ENCODE results near the gene IL11.

DNA sequence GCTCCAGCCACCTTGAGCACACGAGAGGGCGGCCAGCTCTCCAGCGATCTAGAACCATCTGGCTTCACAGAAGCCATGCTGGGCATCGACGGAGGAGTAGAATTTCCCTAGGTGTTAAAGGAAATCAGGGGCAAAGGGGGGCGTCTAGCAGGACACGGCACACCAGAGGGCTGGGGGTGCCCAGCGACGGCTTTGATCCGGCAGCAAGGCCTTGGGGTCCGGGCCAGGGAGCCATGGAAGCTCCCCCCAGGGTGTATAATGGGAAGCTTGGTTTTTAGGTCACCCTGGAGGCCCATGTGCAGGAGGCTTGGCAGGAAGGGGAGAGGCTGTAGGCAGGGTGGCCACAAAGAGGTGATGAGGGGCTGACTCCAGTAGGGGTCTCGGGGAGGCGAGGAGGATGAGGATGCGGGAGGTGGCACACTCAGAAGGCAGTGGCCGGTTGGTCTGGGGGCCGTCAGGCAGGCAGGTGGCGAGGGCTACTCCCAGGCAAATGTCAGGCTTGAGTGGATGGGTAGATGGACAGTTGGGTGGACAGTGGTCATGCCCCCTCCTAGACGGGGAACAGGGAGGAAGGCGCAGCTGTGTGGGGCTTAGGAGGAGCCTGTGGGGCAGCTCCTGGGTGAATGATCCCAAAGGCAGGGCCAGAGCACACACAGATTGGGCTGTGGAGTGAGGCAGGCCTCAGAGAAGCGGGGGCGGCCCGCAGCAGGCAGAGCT is 25.0 kb downstream of the IL11 start:
- TF ChIP-seq, protein P1, sequence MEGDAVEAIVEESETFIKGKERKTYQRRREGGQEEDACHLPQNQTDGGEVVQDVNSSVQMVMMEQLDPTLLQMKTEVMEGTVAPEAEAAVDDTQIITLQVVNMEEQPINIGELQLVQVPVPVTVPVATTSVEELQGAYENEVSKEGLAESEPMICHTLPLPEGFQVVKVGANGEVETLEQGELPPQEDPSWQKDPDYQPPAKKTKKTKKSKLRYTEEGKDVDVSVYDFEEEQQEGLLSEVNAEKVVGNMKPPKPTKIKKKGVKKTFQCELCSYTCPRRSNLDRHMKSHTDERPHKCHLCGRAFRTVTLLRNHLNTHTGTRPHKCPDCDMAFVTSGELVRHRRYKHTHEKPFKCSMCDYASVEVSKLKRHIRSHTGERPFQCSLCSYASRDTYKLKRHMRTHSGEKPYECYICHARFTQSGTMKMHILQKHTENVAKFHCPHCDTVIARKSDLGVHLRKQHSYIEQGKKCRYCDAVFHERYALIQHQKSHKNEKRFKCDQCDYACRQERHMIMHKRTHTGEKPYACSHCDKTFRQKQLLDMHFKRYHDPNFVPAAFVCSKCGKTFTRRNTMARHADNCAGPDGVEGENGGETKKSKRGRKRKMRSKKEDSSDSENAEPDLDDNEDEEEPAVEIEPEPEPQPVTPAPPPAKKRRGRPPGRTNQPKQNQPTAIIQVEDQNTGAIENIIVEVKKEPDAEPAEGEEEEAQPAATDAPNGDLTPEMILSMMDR (IDR thresholded peaks at IDR 0.05) = no peak
- TF ChIP-seq POLR2A (IDR thresholded peaks at IDR 0.05) = no peak
